BLaER1 (cell line): ENCODE data around the gene MYRFL.
"Not testable (repeated sequence)": the region's sequence is repeated elsewhere in the genome, so short reads cannot be mapped to it uniquely, and the experiment has no call there.

Experiments
- H3K27ac ChIP-seq: shearing (Covaris generic); formaldehyde crosslinking; 2 replicates; pipeline ENCODE4 v1.8.1; 2022
- H3K27me3 ChIP-seq: shearing (Covaris generic); formaldehyde crosslinking; 2 replicates; pipeline ENCODE4 v1.8.1; 2022
- H3K36me3 ChIP-seq: shearing (Covaris generic); formaldehyde crosslinking; 2 replicates; pipeline ENCODE4 v1.8.1; 2022
- H3K4me1 ChIP-seq: shearing (Covaris generic); formaldehyde crosslinking; 2 replicates; pipeline ENCODE4 v1.8.1; 2022
- H3K4me2 ChIP-seq: shearing (Covaris generic); formaldehyde crosslinking; 2 replicates; pipeline ENCODE4 v1.8.1; 2022
- H3K4me3 ChIP-seq: shearing (Covaris generic); formaldehyde crosslinking; 2 replicates; pipeline ENCODE4 v1.8.1; 2022
- H3K9ac ChIP-seq: shearing (Covaris generic); formaldehyde crosslinking; 2 replicates; pipeline ENCODE4 v1.8.1; 2022
- H3K9me3 ChIP-seq: shearing (Covaris generic); formaldehyde crosslinking; 2 replicates; pipeline ENCODE4 v1.8.1; 2022
- H4K20me1 ChIP-seq: shearing (Covaris generic); formaldehyde crosslinking; 2 replicates; pipeline ENCODE4 v1.8.1; 2022
- Cebpa-rat ChIP-seq: shearing (Covaris generic); IDR thresholded peaks from 2 replicates; pipeline ENCODE4 v1.8.1; 2022

The MYRFL gene

GRCh38 chr12:69824966-69825560 is at the start of gene MYRFL:
MYRFL (plus strand) TSS chr12:69825227; CDS start chr12:69825518, 291 bp downstream.
- Histone ChIP-seq H4K20me1 (no peaks in the 10 kb centered on the region), H3K4me1 (peaks cover 12% of the 10 kb centered on the region; the same call in 1 of the 2 replicates), H3K4me2 (no peak within 1 kb of the TSS), H3K36me3 (no peaks in the 10 kb centered on the region), H3K27me3 (no peaks in the 10 kb centered on the region), H3K27ac (no peak within 1 kb of the TSS), H3K9me3 (no peaks in the 10 kb centered on the region), H3K4me3 (no peak within 1 kb of the TSS), H3K9ac (no peak within 1 kb of the TSS)
- TF ChIP-seq Cebpa-rat: no peak

- no peak overlapping the region for H3K27ac ChIP-seq
- H3K27me3 ChIP-seq: no peaks in the 10 kb centered on the region
- no peak overlapping the region for H3K4me3 ChIP-seq
- peaks cover 18% of the 10 kb centered on the region for H3K36me3 ChIP-seq
- no peak for TF ChIP-seq Cebpa-rat
- H3K9me3 ChIP-seq: peaks cover 36% of the 10 kb centered on the region
- no peaks in the 10 kb centered on the region for H3K4me1 ChIP-seq
- H3K4me2 ChIP-seq: no peak overlapping the region
- no peak overlapping the region for H3K9ac ChIP-seq
- H4K20me1 ChIP-seq: no peaks in the 10 kb centered on the region
Observed at GRCh38 chr12:69779928-69780327, 45.1 kb upstream of the MYRFL start.

GRCh38 chr12:69783365-69783764 is 41.7 kb upstream of the MYRFL start:
- Histone ChIP-seq H3K4me2 (no peak overlapping the region), H3K27me3 (no peaks in the 10 kb centered on the region), H3K9me3 (peaks cover 36% of the 10 kb centered on the region), H4K20me1 (no peaks in the 10 kb centered on the region), H3K4me1 (no peaks in the 10 kb centered on the region), H3K9ac (no peak overlapping the region), H3K27ac (no peak overlapping the region), H3K4me3 (no peak overlapping the region), H3K36me3 (peaks cover 30% of the 10 kb centered on the region)
- TF ChIP-seq Cebpa-rat: no peak

- Histone ChIP-seq H3K4me3 (no peak overlapping the region), H4K20me1 (no peaks in the 10 kb centered on the region), H3K4me2 (no peak overlapping the region), H3K9me3 (peaks cover 25% of the 10 kb centered on the region), H3K27me3 (no peaks in the 10 kb centered on the region), H3K4me1 (no peaks in the 10 kb centered on the region), H3K36me3 (peaks cover 23% of the 10 kb centered on the region), H3K27ac (no peak overlapping the region), H3K9ac (no peak overlapping the region)
- TF ChIP-seq Cebpa-rat: no peak
Observed at GRCh38 chr12:69789351-69789750, 35.7 kb upstream of the MYRFL start.

GRCh38 chr12:69792533-69792932 is 32.5 kb upstream of the MYRFL start:
- Histone ChIP-seq H3K27ac (no peak overlapping the region), H4K20me1 (no peaks in the 10 kb centered on the region), H3K36me3 (peaks cover 28% of the 10 kb centered on the region), H3K4me2 (no peak overlapping the region), H3K4me3 (no peak overlapping the region), H3K27me3 (no peaks in the 10 kb centered on the region), H3K9me3 (peaks cover 25% of the 10 kb centered on the region), H3K9ac (no peak overlapping the region), H3K4me1 (no peaks in the 10 kb centered on the region)
- TF ChIP-seq Cebpa-rat: no peak

GRCh38 chr12:69807101-69807897 is 17.7 kb upstream of the MYRFL start:
- not testable (repeated sequence) for H3K4me1 ChIP-seq, H3K27ac ChIP-seq
- peak overlapping the region; percentile 22; the same call in 1 of the 2 replicates for H3K4me3 ChIP-seq

GRCh38 chr12:69810870-69811498 is 14.0 kb upstream of the MYRFL start:
- Histone ChIP-seq H3K36me3 (peaks cover 38% of the 10 kb centered on the region), H3K9me3 (peaks cover 33% of the 10 kb centered on the region), H3K4me3 (no peak overlapping the region), H3K4me2 (no peak overlapping the region), H4K20me1 (no peaks in the 10 kb centered on the region), H3K9ac (no peak overlapping the region), H3K4me1 (no peaks in the 10 kb centered on the region), H3K27me3 (no peaks in the 10 kb centered on the region), H3K27ac (no peak overlapping the region)
- no peak for TF ChIP-seq Cebpa-rat

More at GRCh38 chr12:69807101-69807897, 17.7 kb upstream of the MYRFL start:
- H3K36me3 ChIP-seq: peaks cover 33% of the 10 kb centered on the region
- H3K9ac ChIP-seq, H3K4me2 ChIP-seq, H3K27me3 ChIP-seq, H4K20me1 ChIP-seq: not testable (repeated sequence)
- H3K9me3 ChIP-seq: peaks cover 33% of the 10 kb centered on the region

- peaks cover 15% of the 10 kb centered on the region for H3K36me3 ChIP-seq
- peaks cover 2% of the 10 kb centered on the region for H3K9me3 ChIP-seq
- no peak overlapping the region for H3K9ac ChIP-seq
- H3K4me2 ChIP-seq: no peak overlapping the region
- no peaks in the 10 kb centered on the region for H4K20me1 ChIP-seq
- H3K4me3 ChIP-seq: no peak overlapping the region
- TF ChIP-seq Cebpa-rat: no peak
- H3K27ac ChIP-seq: no peak overlapping the region
- H3K4me1 ChIP-seq: peaks cover 8% of the 10 kb centered on the region; the same call in 1 of the 2 replicates
- H3K27me3 ChIP-seq: no peaks in the 10 kb centered on the region
Observed at GRCh38 chr12:69816082-69816481, 8.9 kb upstream of the MYRFL start.

GRCh38 chr12:69821032-69821455 is 4.0 kb upstream of the MYRFL start:
- no peak for TF ChIP-seq Cebpa-rat
- Histone ChIP-seq H3K27me3 (no peaks in the 10 kb centered on the region), H3K9me3 (no peaks in the 10 kb centered on the region), H3K9ac (no peak overlapping the region), H3K4me1 (peaks cover 12% of the 10 kb centered on the region; the same call in 1 of the 2 replicates), H4K20me1 (no peaks in the 10 kb centered on the region), H3K4me2 (0 out of 2 replicates have a peak overlapping the region, but pooled peaks have one; percentile 0), H3K4me3 (no peak overlapping the region), H3K27ac (no peak overlapping the region), H3K36me3 (peaks cover 5% of the 10 kb centered on the region; the same call in 1 of the 2 replicates)
